Measurements from ENCODE around the gene CERS6. TPM values are rescaled to one million over a fixed set of nuclear protein-coding genes. Genes with fewer than 3 reads are reported as not detected.

CERS6 gene
- total and polyA plus RNA-seq, 4 donors = 4.2 to 20.4 (median 10.1) TPM

- WGBS = 75% methylated on average over 2 of the region's 2 CpGs
- Histone ChIP-seq H3K9me3 (ENCODE audit: control insufficient read depth in 4 of 4, low read length in 3 of 4) (no peaks in the 10 kb centered on the region), H3K4me1 (ENCODE audit: control insufficient read depth in 4 of 4, insufficient read depth in 4 of 4, low read length in 3 of 4) (no peaks in the 10 kb centered on the region), H3K27me3 (ENCODE audit: control insufficient read depth in 4 of 4, insufficient read depth in 4 of 4, low read length in 3 of 4) (no peaks in the 10 kb centered on the region), H3K36me3 (ENCODE audit: control insufficient read depth in 4 of 4, insufficient read depth in 3 of 4, low read depth in 1 of 4, low read length in 3 of 4) (no peaks in the 10 kb centered on the region), H3K27ac (ENCODE audit: low read depth in 1 of 2, low read length in 2 of 2) (no peak overlapping the region), H3K4me3 (ENCODE audit: low read depth in 1 of 3, low read length in 3 of 3) (no peak overlapping the region), H3K9ac (ENCODE audit: low read depth in 1 of 2, low read length in 2 of 2) (no peak overlapping the region)
- DNase-seq (ENCODE audit: low spot score) = no peak
- TF ChIP-seq MAX (IDR thresholded peaks at IDR 0.05) (no peak), ZBTB33 (IDR thresholded peaks at IDR 0.05) (no peak), REST (IDR thresholded peaks at IDR 0.05) (no peak)
Observed at GRCh38 chr2:168645696-168646338, 189.7 kb downstream of the CERS6 start.

- 61% methylated on average over 5 of the region's 5 CpGs for WGBS
- Histone ChIP-seq H3K4me1 (ENCODE audit: control insufficient read depth in 4 of 4, insufficient read depth in 4 of 4, low read length in 3 of 4) (peaks cover 0 to 16% (median 0%) of the 10 kb centered on the region in 4 donors), H3K9ac (ENCODE audit: low read depth in 1 of 2, low read length in 2 of 2) (no peak overlapping the region), H3K9me3 (ENCODE audit: control insufficient read depth in 4 of 4, low read length in 3 of 4) (no peaks in the 10 kb centered on the region), H3K27ac (ENCODE audit: low read depth in 1 of 2, low read length in 2 of 2) (no peak overlapping the region), H3K36me3 (ENCODE audit: control insufficient read depth in 4 of 4, insufficient read depth in 3 of 4, low read depth in 1 of 4, low read length in 3 of 4) (no peaks in the 10 kb centered on the region), H3K4me3 (ENCODE audit: low read depth in 1 of 3, low read length in 3 of 3) (no peak overlapping the region), H3K27me3 (ENCODE audit: control insufficient read depth in 4 of 4, insufficient read depth in 4 of 4, low read length in 3 of 4) (no peaks in the 10 kb centered on the region)
- no peak for DNase-seq (ENCODE audit: low spot score)
- TF ChIP-seq CTCF (IDR thresholded peaks at IDR 0.05; ENCODE audit: low read depth, low read length, missing input control) (no peak), NR2F2 (IDR thresholded peaks at IDR 0.05) (no peak), GABPA (IDR thresholded peaks at IDR 0.05 in 1 of 2, conservative IDR thresholded peaks at IDR 0.05 in 1 of 2) (no peak), JUND (IDR thresholded peaks at IDR 0.05) (no peak), MAX (IDR thresholded peaks at IDR 0.05) (no peak), EGR1 (IDR thresholded peaks at IDR 0.05; ENCODE audit: low read depth in 2 of 2) (no peak), ZBTB33 (IDR thresholded peaks at IDR 0.05) (no peak), REST (IDR thresholded peaks at IDR 0.05) (no peak), RXRA (IDR thresholded peaks at IDR 0.05) (no peak), HNF4G (IDR thresholded peaks at IDR 0.05) (no peak), RAD21 (IDR thresholded peaks at IDR 0.05) (no peak), YY1 (IDR thresholded peaks at IDR 0.05) (no peak), TAF1 (conservative IDR thresholded peaks at IDR 0.05) (no peak), FOXA1 (IDR thresholded peaks at IDR 0.05) (no peak)
Observed at GRCh38 chr2:168649105-168649504, 193.0 kb downstream of the CERS6 start.

Data from liver (tissue), 9 donors.